Esophagus muscularis mucosa (tissue), 4 donors: Measurements from ENCODE around the gene PDE1A. TPM values are rescaled to one million over a fixed set of nuclear protein-coding genes. Genes with fewer than 3 reads are reported as not detected.

Source experiments
- DNase-seq: peaks from one replicate; pipeline ENCODE4 v3.0.0-alpha.2; 2017; ENCODE audit errors: extremely low spot score
- H3K27ac ChIP-seq, 4 donors: fragments of 200-600 bp; sonication (generic); replicated peaks in 1 of 4; 1 replicate in 3 of 4; 2 replicates in 1 of 4; pipeline ENCODE4 v1.5.1; 2016 to 2019; ENCODE audit warnings: mild to moderate bottlenecking in 1 of 4
- H3K27me3 ChIP-seq, 4 donors: fragments of 200-600 bp; sonication (generic); one replicate each; pipeline versions ENCODE4 v1.5.1 to v1.6.0; 2016 to 2019
- H3K36me3 ChIP-seq, 4 donors: fragments of 200-600 bp; sonication (generic); one replicate each; pipeline ENCODE4 v1.5.1; 2016 to 2019
- H3K4me1 ChIP-seq, 4 donors: fragments of 200-600 bp; sonication (generic); one replicate each; pipeline ENCODE4 v1.5.1; 2016 to 2019
- H3K4me3 ChIP-seq, 4 donors: fragments of 200-600 bp; sonication (generic); 1 replicate in 2 of 4; 2 replicates in 2 of 4; pipeline ENCODE4 v1.5.1; 2016 to 2019; ENCODE audit warnings: mild to moderate bottlenecking in 4 of 4, moderate library complexity in 1 of 4
- H3K9me3 ChIP-seq, 4 donors: fragments of 200-600 bp; sonication (generic); 1 replicate in 3 of 4; 2 replicates in 1 of 4; pipeline ENCODE4 v1.5.1; 2016 to 2019
- EP300 ChIP-seq: sonication (generic); formaldehyde crosslinking; IDR thresholded peaks from one replicate; pipeline ENCODE4 v1.6.1; 2017; ENCODE audit warnings: antibody characterized with exemption
- POLR2A ChIP-seq: fragments of 450-650 bp; IDR thresholded peaks from one replicate; pipeline ENCODE4 v1.6.1; 2017; ENCODE audit warnings: antibody characterized with exemption, moderate library complexity, mild to moderate bottlenecking, low read depth
- POLR2AphosphoS5 ChIP-seq, 2 donors: sonication (generic); formaldehyde crosslinking; IDR thresholded peaks; one replicate each; pipeline ENCODE4 v1.6.1; 2017; ENCODE audit warnings: antibody characterized with exemption in 2 of 2
- WGBS: methylation state at CpG from one replicate; pipeline ENCODE4 v1.1.5; 2018; 5-methylcytosine and 5-hydroxymethylcytosine counted together
- intact Hi-C: fragments of 100-400 bp; cut with DNase I; formaldehyde crosslinking; loops from one replicate; pipeline ENCODE4 v1.15.1; 2023
- total RNA-seq, 4 donors: library from RNA; depleted of rRNA; stranded (reverse); fragments of >200 nt; gene quantifications; one replicate each; pipeline versions ENCODE4 v1.1.0 to v1.2.1, GENCODE V29; 2016
- TF ChIP-seq, protein P1 (sequence below), 3 experiments: fragments of 200-600 bp in 2 of 3; fragments of 450-650 bp in 1 of 3; sonication (generic) in 2 of 3; IDR thresholded peaks; one replicate each; pipeline ENCODE4 v1.5.1; 2017 to 2019; ENCODE audit warnings: antibody characterized with exemption in 3 of 3, mild to moderate bottlenecking in 2 of 3, moderate library complexity in 1 of 3

Gene PDE1A
- total RNA-seq, 4 donors from 2014 or later: 10.2 to 13.6 (median 10.9) TPM

DNA sequence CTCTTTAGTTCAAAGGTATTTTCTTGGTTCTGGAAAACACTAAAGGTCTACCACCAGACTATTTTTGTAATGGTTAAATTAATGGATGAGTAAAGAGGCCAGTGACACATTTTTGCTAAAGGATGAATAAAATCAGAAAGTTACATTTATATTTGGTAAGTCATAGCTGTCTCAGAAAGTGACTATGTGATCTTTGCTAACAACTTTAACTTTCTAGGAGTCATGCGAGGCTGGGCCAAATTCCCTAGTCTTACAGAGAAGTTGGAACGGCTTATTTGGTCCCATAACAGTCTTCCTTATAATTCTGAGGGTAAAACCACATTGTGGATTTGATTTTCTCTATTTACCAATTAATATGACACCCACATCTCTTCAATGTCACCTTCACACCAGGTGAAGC lies 198.1 kb downstream of the PDE1A start:
- H3K4me3 ChIP-seq: no peak overlapping the region
- H3K9me3 ChIP-seq: no peaks in the 10 kb centered on the region
- no peaks in the 10 kb centered on the region for H3K27me3 ChIP-seq
- TF ChIP-seq POLR2A (no peak), EP300 (no peak)
- H3K4me1 ChIP-seq: no peaks in the 10 kb centered on the region
- intact Hi-C loops: no loop called here
- no peaks in the 10 kb centered on the region for H3K36me3 ChIP-seq
- WGBS: 77% methylated on average over 2 of the region's 2 CpGs
- H3K27ac ChIP-seq: no peak overlapping the region
- DNase-seq: no peak

DNA sequence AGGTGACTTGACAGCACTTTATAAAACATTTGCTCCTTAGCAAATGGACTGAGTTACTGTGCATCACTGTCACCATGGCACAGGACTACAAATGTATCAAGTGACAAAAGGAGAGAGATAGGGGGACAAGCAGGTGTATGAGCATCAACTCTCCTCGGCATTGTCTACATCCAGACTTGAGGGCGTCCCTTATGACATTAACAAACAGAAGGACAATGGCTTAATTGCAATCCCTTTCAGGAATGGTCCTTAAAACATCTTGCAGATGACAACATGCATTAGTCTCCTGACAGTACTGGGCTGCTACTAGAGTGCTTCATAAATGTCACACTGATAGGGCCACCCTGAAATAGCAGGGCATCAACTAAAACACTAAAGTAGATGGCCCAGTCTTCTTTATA lies 198.8 kb downstream of the PDE1A start:
- Histone ChIP-seq H3K27ac (no peak overlapping the region), H3K4me3 (no peak overlapping the region), H3K4me1 (no peaks in the 10 kb centered on the region), H3K27me3 (no peaks in the 10 kb centered on the region), H3K36me3 (no peaks in the 10 kb centered on the region), H3K9me3 (no peaks in the 10 kb centered on the region)
- intact Hi-C loops: no loop called here
- WGBS: 44% methylated on average over 2 of the region's 2 CpGs
- no peak for TF ChIP-seq POLR2A
- TF ChIP-seq EP300: no peak
- TF ChIP-seq, protein P1, sequence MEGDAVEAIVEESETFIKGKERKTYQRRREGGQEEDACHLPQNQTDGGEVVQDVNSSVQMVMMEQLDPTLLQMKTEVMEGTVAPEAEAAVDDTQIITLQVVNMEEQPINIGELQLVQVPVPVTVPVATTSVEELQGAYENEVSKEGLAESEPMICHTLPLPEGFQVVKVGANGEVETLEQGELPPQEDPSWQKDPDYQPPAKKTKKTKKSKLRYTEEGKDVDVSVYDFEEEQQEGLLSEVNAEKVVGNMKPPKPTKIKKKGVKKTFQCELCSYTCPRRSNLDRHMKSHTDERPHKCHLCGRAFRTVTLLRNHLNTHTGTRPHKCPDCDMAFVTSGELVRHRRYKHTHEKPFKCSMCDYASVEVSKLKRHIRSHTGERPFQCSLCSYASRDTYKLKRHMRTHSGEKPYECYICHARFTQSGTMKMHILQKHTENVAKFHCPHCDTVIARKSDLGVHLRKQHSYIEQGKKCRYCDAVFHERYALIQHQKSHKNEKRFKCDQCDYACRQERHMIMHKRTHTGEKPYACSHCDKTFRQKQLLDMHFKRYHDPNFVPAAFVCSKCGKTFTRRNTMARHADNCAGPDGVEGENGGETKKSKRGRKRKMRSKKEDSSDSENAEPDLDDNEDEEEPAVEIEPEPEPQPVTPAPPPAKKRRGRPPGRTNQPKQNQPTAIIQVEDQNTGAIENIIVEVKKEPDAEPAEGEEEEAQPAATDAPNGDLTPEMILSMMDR (IDR thresholded peaks at IDR 0.05): no peak
- no peak for TF ChIP-seq POLR2AphosphoS5 (IDR thresholded peaks at IDR 0.05)
- no peak for DNase-seq

DNA sequence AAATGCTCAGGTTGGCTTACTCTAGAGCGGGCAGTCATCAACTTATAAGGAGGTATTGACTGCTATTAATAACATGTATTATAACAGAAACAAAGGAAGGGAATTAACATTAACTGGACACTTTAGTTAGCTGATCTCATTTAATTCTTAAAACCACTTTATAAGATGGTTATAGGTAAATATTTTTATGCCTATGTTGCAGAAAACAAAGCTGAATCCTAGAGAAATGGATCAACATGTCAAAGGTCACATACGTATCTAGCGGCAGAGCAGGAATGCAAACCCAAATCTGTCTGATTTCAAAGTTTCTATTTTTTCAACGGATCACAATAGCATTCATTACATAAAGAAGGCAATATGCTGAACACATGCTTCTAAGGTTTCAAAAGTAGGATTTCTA lies 200.0 kb downstream of the PDE1A start:
- no peaks in the 10 kb centered on the region for H3K36me3 ChIP-seq
- WGBS: 91% methylated on average over 4 of the region's 4 CpGs
- no peaks in the 10 kb centered on the region for H3K4me1 ChIP-seq
- DNase-seq: no peak
- TF ChIP-seq, protein P1 (IDR thresholded peaks at IDR 0.05): no peak
- TF ChIP-seq POLR2A: no peak
- no peaks in the 10 kb centered on the region for H3K9me3 ChIP-seq
- no peaks in the 10 kb centered on the region for H3K27me3 ChIP-seq
- H3K4me3 ChIP-seq: no peak overlapping the region
- H3K27ac ChIP-seq: no peak overlapping the region
- intact Hi-C loops: no loop called here

DNA sequence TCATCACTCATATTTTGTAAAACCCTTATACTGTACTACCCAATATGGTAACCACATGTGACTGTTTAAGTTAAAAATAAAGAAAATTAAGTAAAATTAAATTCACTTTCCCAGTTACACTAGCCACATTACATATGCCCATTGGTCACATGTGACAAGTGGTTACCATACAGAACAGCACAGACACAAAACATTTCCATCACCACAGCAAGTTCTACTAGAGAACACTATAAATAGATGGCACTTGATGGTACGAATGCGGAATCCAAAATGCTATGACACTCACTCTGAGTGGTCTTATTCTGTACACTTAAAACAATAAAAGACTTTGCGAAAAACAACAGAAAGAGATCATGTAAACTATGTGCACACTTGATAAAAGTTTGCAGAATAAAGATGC lies 202.2 kb downstream of the PDE1A start:
- Histone ChIP-seq H3K4me1 (no peaks in the 10 kb centered on the region), H3K36me3 (no peaks in the 10 kb centered on the region), H3K9me3 (no peaks in the 10 kb centered on the region), H3K4me3 (no peak overlapping the region), H3K27me3 (no peaks in the 10 kb centered on the region), H3K27ac (no peak overlapping the region)
- intact Hi-C loops: no loop called here
- WGBS: 97% methylated on average over 3 of the region's 3 CpGs
- no peak for TF ChIP-seq EP300
- no peak for TF ChIP-seq POLR2AphosphoS5 (IDR thresholded peaks at IDR 0.05)
- TF ChIP-seq, protein P1 (IDR thresholded peaks at IDR 0.05): no peak
- no peak for TF ChIP-seq POLR2A
- DNase-seq: no peak

DNA sequence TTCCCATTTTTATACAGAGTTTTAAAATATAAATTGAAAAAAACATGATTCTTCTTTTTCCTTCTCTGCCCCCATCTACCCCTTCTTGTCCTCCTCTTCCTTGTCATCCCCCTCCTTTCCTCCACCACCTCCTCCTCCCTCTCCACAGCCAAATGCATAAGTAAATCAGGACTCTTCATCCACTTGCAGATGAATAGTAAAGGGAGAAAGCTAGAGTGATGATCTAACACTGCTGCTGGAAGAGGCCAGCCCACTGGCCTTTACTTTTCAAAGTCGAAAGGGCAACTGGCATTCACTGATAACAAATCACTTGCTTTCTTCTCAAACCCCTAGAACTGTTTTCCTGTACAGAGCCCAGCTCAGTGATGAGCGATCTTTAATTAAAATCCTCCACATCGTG lies 205.8 kb downstream of the PDE1A start:
- no peaks in the 10 kb centered on the region for H3K27me3 ChIP-seq
- H3K36me3 ChIP-seq: no peaks in the 10 kb centered on the region
- no peak for DNase-seq
- no peaks in the 10 kb centered on the region for H3K9me3 ChIP-seq
- no peaks in the 10 kb centered on the region for H3K4me1 ChIP-seq
- intact Hi-C loops: no loop called here
- no peak overlapping the region for H3K27ac ChIP-seq
- 59% methylated on average over 3 of the region's 3 CpGs for WGBS
- no peak for TF ChIP-seq POLR2A
- TF ChIP-seq, protein P1 (IDR thresholded peaks at IDR 0.05): no peak
- TF ChIP-seq POLR2AphosphoS5 (IDR thresholded peaks at IDR 0.05): no peak
- no peak for TF ChIP-seq EP300
- no peak overlapping the region for H3K4me3 ChIP-seq
